AG09319 (cell line): Measurements from ENCODE around the gene PSMD13.
"Not testable (repeated sequence)": the region's sequence is repeated elsewhere in the genome, so short reads cannot be mapped to it uniquely, and the experiment has no call there.

Experiments
- DNase-seq: peaks from one replicate; pipeline ENCODE4 v3.0.0-alpha.2; 2010; ENCODE audit warnings: low read depth; ENCODE audit errors: extremely low read depth
- TF ChIP-seq, protein P1 (sequence below): IDR thresholded peaks from 2 replicates; pipeline ENCODE4 v1.5.1; 2011; ENCODE audit warnings: low read depth, mild to moderate bottlenecking, inconsistent platforms, low read length, moderate library complexity

Gene PSMD13

DNA sequence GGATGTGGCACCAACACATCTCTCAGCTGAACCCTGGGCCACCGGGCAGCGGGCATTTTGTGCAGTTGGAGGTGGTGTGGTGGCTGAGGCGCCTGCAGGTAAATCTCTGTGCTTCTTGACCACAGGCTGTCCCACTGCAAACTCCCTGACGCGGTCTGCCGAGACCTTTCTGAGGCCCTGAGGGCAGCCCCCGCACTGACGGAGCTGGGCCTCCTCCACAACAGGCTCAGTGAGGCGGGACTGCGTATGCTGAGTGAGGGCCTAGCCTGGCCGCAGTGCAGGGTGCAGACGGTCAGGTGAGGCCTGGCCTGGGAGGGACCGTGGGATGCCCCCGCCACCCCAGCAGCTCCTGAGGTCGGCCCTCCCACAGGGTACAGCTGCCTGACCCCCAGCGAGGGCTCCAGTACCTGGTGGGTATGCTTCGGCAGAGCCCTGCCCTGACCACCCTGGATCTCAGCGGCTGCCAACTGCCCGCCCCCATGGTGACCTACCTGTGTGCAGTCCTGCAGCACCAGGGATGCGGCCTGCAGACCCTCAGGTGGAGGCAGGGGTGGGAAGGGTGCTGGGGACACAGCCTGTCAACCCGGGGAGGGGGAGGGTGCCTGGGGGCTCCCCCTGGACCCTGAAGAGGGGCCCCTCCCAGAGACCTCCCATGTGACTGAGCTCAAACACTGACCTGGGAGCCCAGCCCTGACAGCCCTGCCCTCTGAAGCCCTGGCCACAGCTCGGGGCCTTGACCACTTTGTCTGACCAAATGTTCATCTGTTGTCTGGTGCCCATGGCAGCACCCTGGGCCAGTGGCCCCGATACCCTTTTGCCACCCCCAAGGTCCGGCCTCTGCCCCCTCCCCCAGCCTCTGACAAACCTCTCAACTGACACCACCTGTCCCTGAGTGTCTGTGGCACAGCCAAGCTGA, 47.6 kb downstream of the PSMD13 start:
- DNase-seq: no peak
- TF ChIP-seq, protein P1, sequence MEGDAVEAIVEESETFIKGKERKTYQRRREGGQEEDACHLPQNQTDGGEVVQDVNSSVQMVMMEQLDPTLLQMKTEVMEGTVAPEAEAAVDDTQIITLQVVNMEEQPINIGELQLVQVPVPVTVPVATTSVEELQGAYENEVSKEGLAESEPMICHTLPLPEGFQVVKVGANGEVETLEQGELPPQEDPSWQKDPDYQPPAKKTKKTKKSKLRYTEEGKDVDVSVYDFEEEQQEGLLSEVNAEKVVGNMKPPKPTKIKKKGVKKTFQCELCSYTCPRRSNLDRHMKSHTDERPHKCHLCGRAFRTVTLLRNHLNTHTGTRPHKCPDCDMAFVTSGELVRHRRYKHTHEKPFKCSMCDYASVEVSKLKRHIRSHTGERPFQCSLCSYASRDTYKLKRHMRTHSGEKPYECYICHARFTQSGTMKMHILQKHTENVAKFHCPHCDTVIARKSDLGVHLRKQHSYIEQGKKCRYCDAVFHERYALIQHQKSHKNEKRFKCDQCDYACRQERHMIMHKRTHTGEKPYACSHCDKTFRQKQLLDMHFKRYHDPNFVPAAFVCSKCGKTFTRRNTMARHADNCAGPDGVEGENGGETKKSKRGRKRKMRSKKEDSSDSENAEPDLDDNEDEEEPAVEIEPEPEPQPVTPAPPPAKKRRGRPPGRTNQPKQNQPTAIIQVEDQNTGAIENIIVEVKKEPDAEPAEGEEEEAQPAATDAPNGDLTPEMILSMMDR: no peak

DNA sequence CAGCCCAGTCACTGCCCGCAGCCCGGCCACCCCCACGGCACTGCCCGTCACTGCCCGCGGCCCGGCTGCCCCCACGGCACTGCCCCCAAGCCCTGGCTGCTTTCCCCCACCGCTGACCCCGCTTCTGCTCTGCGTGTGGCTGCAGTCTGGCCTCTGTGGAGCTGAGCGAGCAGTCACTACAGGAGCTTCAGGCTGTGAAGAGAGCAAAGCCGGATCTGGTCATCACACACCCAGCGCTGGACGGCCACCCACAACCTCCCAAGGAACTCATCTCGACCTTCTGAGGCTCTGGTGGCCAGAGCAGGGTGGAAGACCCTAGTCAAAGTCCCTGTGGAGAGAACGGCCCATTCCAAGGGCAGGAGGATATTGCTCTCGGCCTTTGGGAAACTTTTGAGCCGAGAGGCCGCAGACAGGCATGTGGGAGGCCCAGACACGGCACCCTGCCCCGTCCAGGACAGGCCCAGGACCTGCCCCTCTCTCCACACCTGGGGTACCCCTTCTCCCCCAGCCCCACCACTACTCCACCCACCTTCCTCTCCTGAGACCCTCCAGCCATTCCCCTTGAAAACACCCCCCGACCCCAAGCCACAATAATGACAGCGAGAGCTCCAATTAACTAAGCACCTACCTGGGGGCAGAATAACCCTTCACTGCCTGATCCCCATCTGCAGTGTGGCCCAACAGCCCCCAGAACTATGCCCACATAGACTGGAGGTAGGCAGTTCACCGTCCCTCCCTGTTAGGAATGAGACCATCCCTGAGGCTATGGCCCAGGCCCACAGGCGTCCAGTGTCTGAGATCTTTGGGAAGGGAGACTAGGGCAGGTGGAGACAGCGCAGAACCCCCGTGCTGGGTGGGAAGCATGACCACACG, 48.5 kb downstream of the PSMD13 start:
- no peak for DNase-seq
- TF ChIP-seq, protein P1: no peak

DNA sequence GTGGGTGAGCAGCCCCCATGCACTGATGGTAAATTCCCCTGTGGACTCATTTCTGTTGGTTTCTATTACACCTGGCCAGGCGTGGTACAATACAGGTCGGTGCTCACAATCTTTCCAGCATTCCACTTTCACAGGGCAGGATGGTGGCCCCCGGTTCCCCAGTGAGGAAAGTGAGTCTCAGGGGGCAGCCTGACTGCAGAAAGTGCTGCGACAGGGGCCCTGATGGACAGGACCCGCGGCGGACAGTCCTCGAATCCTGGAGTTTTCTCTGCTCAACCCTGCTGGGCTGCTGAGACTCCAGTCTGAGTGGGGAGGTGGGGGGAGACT, 49.1 kb downstream of the PSMD13 start:
- no peak for DNase-seq
- TF ChIP-seq, protein P1: no peak

DNA sequence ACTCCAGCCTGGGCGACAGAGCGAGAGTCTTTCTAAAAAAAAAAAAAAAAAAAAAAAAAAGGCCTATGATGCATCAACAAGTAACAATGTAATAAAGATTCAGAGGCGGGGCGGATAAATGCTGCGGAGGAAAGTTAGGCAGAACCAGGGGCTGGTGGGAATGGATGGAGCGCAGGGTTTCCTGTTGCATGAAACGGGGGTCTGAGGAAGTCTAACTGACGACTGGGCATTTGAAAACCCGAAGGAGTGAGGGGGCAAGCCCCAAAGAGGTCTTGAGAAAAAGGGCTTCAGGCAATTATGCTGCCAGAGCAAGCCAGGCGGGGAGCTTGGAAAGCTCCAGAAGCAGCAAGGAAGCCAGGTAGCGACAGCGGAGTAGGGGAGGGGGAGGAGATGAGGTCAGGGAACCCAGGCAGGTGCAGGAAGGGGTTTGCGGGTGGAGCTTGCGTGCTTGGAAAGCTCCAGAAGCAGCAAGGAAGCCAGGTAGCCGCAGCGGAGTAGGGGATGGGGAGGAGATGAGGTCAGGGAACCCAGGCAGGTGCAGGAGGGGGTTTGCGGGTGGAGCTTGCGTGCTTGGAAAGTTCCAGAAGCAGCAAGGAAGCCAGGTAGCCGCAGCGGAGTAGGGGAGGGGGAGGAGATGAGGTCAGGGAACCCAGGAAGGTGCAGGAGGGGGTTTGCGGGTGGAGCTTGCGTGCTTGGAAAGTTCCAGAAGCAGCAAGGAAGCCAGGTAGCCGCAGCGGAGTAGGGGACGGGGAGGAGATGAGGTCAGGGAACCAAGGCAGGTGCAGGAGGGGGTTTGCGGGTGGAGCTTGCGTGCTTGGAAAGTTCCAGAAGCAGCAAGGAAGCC, 50.4 kb downstream of the PSMD13 start:
- not testable (repeated sequence) for DNase-seq

DNA sequence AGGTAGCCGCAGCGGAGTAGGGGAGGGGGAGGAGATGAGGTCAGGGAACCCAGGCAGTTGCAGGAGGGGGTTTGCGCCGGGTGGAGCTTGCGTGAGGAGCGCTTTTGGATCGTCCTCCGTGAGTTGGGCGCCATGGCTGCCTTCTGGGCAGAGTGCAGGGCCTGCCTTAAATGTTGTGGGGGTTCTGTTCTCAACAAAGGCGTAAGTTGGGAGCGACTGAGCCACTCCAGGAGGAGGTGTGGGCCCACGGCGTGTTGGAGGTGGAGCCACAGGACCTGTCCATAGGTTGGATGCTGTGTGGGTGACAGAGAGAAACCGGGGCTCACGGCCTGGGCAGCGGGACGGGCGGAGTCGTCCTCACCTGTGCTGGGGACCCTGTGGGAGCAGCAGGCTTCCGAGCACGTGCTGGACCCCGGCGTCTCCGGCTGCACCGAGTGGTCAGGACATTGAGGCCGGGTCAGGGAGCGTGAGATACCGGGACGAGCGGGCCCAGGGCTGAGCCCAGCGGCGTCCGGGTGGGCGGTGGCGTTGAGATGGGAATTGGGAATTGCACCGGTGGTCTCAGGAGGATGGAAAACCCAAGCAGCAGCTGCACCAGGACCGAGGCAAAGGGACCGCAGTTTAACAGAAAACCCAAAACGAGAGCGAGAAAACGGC, 51.2 kb downstream of the PSMD13 start:
- no peak for DNase-seq
- TF ChIP-seq, protein P1: no peak

DNA sequence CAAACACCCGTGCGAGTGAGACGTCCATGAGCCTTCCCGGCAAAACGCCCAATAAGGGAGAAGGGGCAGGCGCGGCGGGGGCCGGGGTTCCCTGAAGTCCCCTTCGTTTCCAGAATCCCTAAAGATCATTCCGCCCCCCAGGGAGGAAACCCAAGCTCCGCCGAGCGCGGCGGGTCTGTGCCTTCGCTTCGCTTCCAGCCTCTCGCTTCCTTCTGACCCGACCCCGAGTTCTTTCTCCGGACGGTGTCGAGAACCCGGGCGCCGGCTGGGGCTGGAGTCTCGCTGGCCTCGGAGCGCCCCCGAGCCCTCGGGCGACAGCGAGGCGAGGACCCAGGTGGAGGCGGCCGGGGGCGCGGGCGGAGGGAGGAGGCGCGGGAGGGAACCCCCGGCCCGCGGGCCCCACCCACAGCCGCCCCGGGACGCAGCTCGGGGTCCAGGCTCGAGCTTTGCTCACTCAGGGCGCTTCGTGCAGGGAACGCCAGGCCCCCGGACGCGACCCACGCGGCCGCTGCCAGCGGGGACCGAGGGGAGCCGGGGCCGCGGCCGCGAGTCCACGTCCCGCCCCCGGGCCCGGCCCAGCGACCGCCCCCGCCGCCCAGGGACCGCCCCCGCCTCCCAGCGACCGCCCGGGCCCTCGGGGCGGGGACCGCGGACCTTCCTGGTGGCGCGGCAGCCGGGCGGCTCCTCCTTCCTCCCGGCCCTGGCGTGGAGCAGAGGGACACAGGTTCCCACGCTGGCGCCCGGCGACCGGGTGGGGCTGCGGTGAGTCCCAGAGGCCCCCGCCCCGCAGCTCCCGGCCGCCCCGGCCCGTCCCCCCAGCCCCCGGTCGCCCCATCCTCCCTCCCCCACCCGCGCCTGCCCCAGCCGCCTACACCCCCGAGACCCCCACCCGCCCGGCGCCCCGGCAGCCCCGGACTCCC, 52.0 kb downstream of the PSMD13 start, which contains the start of gene PGGHG:
TSS of gene PGGHG (plus strand) at position 649 of the 920 bp plus-strand sequence. CDS start 691 bp downstream, outside the sequence.
- TF ChIP-seq, protein P1: no peak
- DNase-seq: no peak
